Endothelial cell of umbilical vein (primary cell): Measurements from ENCODE around the gene STON2. TPM values are rescaled to one million over a fixed set of nuclear protein-coding genes. Genes with fewer than 3 reads are reported as not detected.

Experiments
- BruUV-seq: library from RNA; stranded (reverse); fragments of 400-500 nt; replicated peaks from 2 replicates; lab custom pipeline; 2021; lab: Mats Ljungman, UMichigan
- CTCF ChIA-PET: fragments of 300-600, 350-600 bp; sonication (Branson Sonifier 250); formaldehyde crosslinking; loops from one replicate; lab custom pipeline; 2021; ENCODE audit warnings: antibody characterized with exemption, inconsistent platforms; lab: Charles Lee
- POLR2A ChIA-PET: fragments of 300-600, 350-600 bp; sonication (Branson Sonifier 250); formaldehyde crosslinking; loops from one replicate; lab custom pipeline; 2021; ENCODE audit warnings: antibody characterized with exemption, inconsistent platforms; lab: Charles Lee
- DNase-seq: peaks from one replicate; pipeline ENCODE4 v3.0.0-alpha.2; 2011; ENCODE audit warnings: low read depth, low spot score
- FAIRE-seq: peaks from 2 replicates; lab custom pipeline; 2011; peaks lifted over from hg19 to GRCh38; lab: Jason Lieb, UNC
- H2AFZ ChIP-seq: 2 replicates; pipeline ENCODE4 v1.6.0; 2012; ENCODE audit warnings: low read depth, low read length, control low read depth, inconsistent platforms
- H3K27ac ChIP-seq: 2 replicates; pipeline ENCODE4 v1.5.1; 2011; ENCODE audit warnings: low read depth, mild to moderate bottlenecking, control low read depth, low read length, moderate library complexity; ENCODE audit not compliant: insufficient read depth
- H3K27me3 ChIP-seq, 2 experiments: 2 replicates each; pipeline versions ENCODE4 v1.6.0 to v1.6.1; 2011; ENCODE audit warnings: low read length in 2 of 2, mixed read lengths in 1 of 2; ENCODE audit not compliant: control insufficient read depth in 2 of 2, insufficient read depth in 2 of 2
- H3K36me3 ChIP-seq, 2 experiments: 2 replicates in 1 of 2; 3 replicates in 1 of 2; pipeline ENCODE4 v1.5.1; 2011; ENCODE audit warnings: low read length in 2 of 2, mild to moderate bottlenecking in 1 of 2, moderate library complexity in 1 of 2; ENCODE audit not compliant: control insufficient read depth in 2 of 2, insufficient read depth in 2 of 2; ENCODE audit errors: extremely low read depth in 1 of 2
- H3K4me1 ChIP-seq: 3 replicates; pipeline ENCODE4 v1.5.1; 2011; ENCODE audit warnings: mild to moderate bottlenecking, low read length; ENCODE audit not compliant: control insufficient read depth, insufficient read depth; ENCODE audit errors: extremely low read depth
- H3K4me2 ChIP-seq: 2 replicates; pipeline ENCODE4 v1.6.1; 2011; ENCODE audit warnings: low read length, control low read depth, mixed read lengths; ENCODE audit not compliant: insufficient read depth
- H3K4me3 ChIP-seq, 3 experiments: fragments of 200-600 bp in 1 of 3; sonication (generic), shearing (Covaris generic) in 1 of 3; replicated peaks in 1 of 3; 2 replicates each; pipeline ENCODE4 v1.5.1; 2011 to 2016; ENCODE audit warnings: control low read depth in 3 of 3, low read length in 3 of 3, mild to moderate bottlenecking in 2 of 3, inconsistent platforms in 1 of 3, low read depth in 1 of 3, moderate library complexity in 1 of 3; ENCODE audit not compliant: insufficient read depth in 1 of 3
- H3K79me2 ChIP-seq: 2 replicates; pipeline ENCODE4 v1.6.0; 2012; ENCODE audit warnings: low read length, inconsistent platforms; ENCODE audit not compliant: control insufficient read depth, insufficient read depth
- H3K9ac ChIP-seq: replicated peaks from 2 replicates; pipeline ENCODE3; 2011; ENCODE audit warnings: low read length, control low read depth; ENCODE audit not compliant: insufficient read depth; ENCODE audit errors: extremely low read depth
- H3K9me1 ChIP-seq: replicated peaks from 3 replicates; pipeline ENCODE4 v1.6.0; 2011; ENCODE audit warnings: mild to moderate bottlenecking, low read length; ENCODE audit not compliant: control insufficient read depth, insufficient read depth; ENCODE audit errors: extremely low read depth
- H3K9me3 ChIP-seq: replicated peaks from 2 replicates; pipeline ENCODE4 v1.5.1; 2012; ENCODE audit warnings: low read length, inconsistent platforms; ENCODE audit not compliant: control insufficient read depth, insufficient read depth
- H4K20me1 ChIP-seq: replicated peaks from 2 replicates; pipeline ENCODE3; 2011; ENCODE audit warnings: mild to moderate bottlenecking, low read length; ENCODE audit not compliant: control insufficient read depth, insufficient read depth; ENCODE audit errors: extremely low read depth
- CTCF ChIP-seq, 2 donors: IDR thresholded peaks; 1 replicate in 1 of 2; 2 replicates in 1 of 2; pipeline ENCODE4 v1.5.1; 2011; ENCODE audit warnings: low read length in 2 of 2, mild to moderate bottlenecking in 2 of 2, moderate library complexity in 2 of 2, control low read depth in 1 of 2, inconsistent platforms in 1 of 2, low read depth in 1 of 2; ENCODE audit not compliant: insufficient read depth in 1 of 2; ENCODE audit errors: extremely low read depth in 1 of 2
- FOS ChIP-seq: IDR thresholded peaks from 2 replicates; pipeline ENCODE4 v1.6.1; 2011; ENCODE audit warnings: mild to moderate bottlenecking, low read length, moderate library complexity, borderline replicate concordance; ENCODE audit not compliant: insufficient read depth
- GATA2 ChIP-seq: IDR thresholded peaks from 2 replicates; pipeline ENCODE4 v1.7.0; 2011; ENCODE audit warnings: low read depth, mild to moderate bottlenecking, moderate library complexity, mixed read lengths, low read length; ENCODE audit not compliant: insufficient read length, insufficient read depth
- JUN ChIP-seq: IDR thresholded peaks from 2 replicates; pipeline ENCODE4 v1.6.1; 2011; ENCODE audit warnings: borderline replicate concordance, low read depth; ENCODE audit not compliant: insufficient read length, insufficient read depth
- MAX ChIP-seq: IDR thresholded peaks from 2 replicates; pipeline ENCODE4 v1.6.1; 2011; ENCODE audit not compliant: insufficient read depth, insufficient read length
- MYC ChIP-seq: IDR thresholded peaks from one replicate; pipeline ENCODE4 v1.6.1; 2011; ENCODE audit warnings: mild to moderate bottlenecking, low read depth, low read length
- POLR2A ChIP-seq: IDR thresholded peaks from 2 replicates; pipeline ENCODE4 v1.6.1; 2012; ENCODE audit warnings: low read depth, mild to moderate bottlenecking, control low read depth, low read length
- POLR2AphosphoS5 ChIP-seq: IDR thresholded peaks from 2 replicates; pipeline ENCODE4 v1.6.1; 2012; ENCODE audit warnings: low read depth, mild to moderate bottlenecking, control low read depth, low read length, moderate library complexity; ENCODE audit not compliant: insufficient read depth
- dilution Hi-C: fragments of 300-500 bp; cut with MboI; formaldehyde crosslinking; loops from one replicate; pipeline ENCODE4 v1.15.0; 2019; ENCODE audit warnings: low sequenced_read_pairs; ENCODE audit not compliant: extremely low pct_ligation_motif_present
- intact Hi-C: fragments of 100-400 bp; cut with micrococcal nuclease; formaldehyde crosslinking; loops from one replicate; pipeline ENCODE4 v1.10.0; 2022
- polyA plus RNA-seq, 4 experiments: library from polyadenylated mRNA; depleted of rRNA in 3 of 4; stranded (reverse) in 3 of 4; unstranded in 1 of 4; fragments of >200 nt; gene quantifications; 2 replicates each; pipeline versions ENCODE4 v1.2.1 to v1.2.3, GENCODE V29; 2011 to 2012; ENCODE audit warnings: missing spikeins in 1 of 4
- total RNA-seq: library from RNA; stranded (reverse); gene quantifications from 2 replicates; pipeline ENCODE4 v1.2.3, GENCODE V29; 2021

Gene STON2
- total and polyA plus RNA-seq, 2 donors (not counting 3 experiments of a cell fraction or from before 2014, with no cell fraction given): not detected

- Histone ChIP-seq H3K27me3 (no peaks in the 10 kb centered on the region), H3K4me1 (no peaks in the 10 kb centered on the region), H3K4me3 (no peak overlapping the region), H3K9me3 (peaks cover 3% of the 10 kb centered on the region), H3K36me3 (no peaks in the 10 kb centered on the region), H2AFZ (no peak overlapping the region), H3K79me2 (no peaks in the 10 kb centered on the region), H4K20me1 (no peaks in the 10 kb centered on the region), H3K27ac (no peak overlapping the region), H3K9ac (no peak overlapping the region), H3K4me2 (no peak overlapping the region), H3K9me1 (no peaks in the 10 kb centered on the region)
- no peak for DNase-seq
- TF ChIP-seq CTCF (IDR thresholded peaks at IDR 0.05; ENCODE audit: extremely low read depth in 1 of 2, insufficient read depth in 1 of 2, low read depth in 1 of 2, low read length in 2 of 2) (no peak), POLR2A (no peak)
- no TSS peak for BruUV-seq
- ChIA-PET POLR2A (no interaction called here), CTCF (no interaction called here)
- dilution Hi-C loops (no loop called here), intact Hi-C loops (no loop called here)
- FAIRE-seq: no peak
Observed at GRCh38 chr14:81416981-81417380, 16.9 kb upstream of the STON2 start.

GRCh38 chr14:81416194-81416952 lies 16.2 kb upstream of the STON2 start:
- BruUV-seq: no TSS peak
- Histone ChIP-seq H3K9me3 (peaks cover 3% of the 10 kb centered on the region), H3K27me3 (no peaks in the 10 kb centered on the region), H2AFZ (no peak overlapping the region), H3K9me1 (no peaks in the 10 kb centered on the region), H3K36me3 (no peaks in the 10 kb centered on the region), H4K20me1 (no peaks in the 10 kb centered on the region), H3K27ac (no peak overlapping the region), H3K4me1 (no peaks in the 10 kb centered on the region), H3K4me3 (no peak overlapping the region), H3K9ac (no peak overlapping the region), H3K4me2 (no peak overlapping the region), H3K79me2 (no peaks in the 10 kb centered on the region)
- dilution Hi-C loops (no loop called here), intact Hi-C loops (no loop called here)
- DNase-seq (no peak), FAIRE-seq (no peak)
- no peak for TF ChIP-seq POLR2AphosphoS5
- no peak for TF ChIP-seq GATA2
- no peak for TF ChIP-seq MAX
- no peak for TF ChIP-seq JUN
- TF ChIP-seq MYC: no peak
- no peak for TF ChIP-seq POLR2A
- TF ChIP-seq FOS: no peak
- no peak for TF ChIP-seq CTCF (IDR thresholded peaks at IDR 0.05; ENCODE audit: extremely low read depth in 1 of 2, insufficient read depth in 1 of 2, low read depth in 1 of 2, low read length in 2 of 2)
- ChIA-PET POLR2A (no interaction called here), CTCF (no interaction called here)
